IgD-negative memory B cell (primary cell): ENCODE data around the gene TVP23A. TPM values are rescaled to one million over a fixed set of nuclear protein-coding genes. Genes with fewer than 3 reads are reported as not detected.
A peak's percentile ranks its signal among the peaks of the same experiment; 100 is the strongest.
"Not testable (repeated sequence)": the region's sequence is repeated elsewhere in the genome, so short reads cannot be mapped to it uniquely, and the experiment has no call there.

Experiments
- H3K27ac Mint-ChIP-seq, 3 donors: one replicate each; pipeline ENCODE4 v1.8.0; 2020 to 2022; ENCODE audit warnings: mild to moderate bottlenecking in 3 of 3, mixed read lengths in 3 of 3, moderate library complexity in 1 of 3
- H3K27me3 Mint-ChIP-seq: one replicate; pipeline ENCODE4 v1.8.0; 2021; ENCODE audit warnings: mixed read lengths
- H3K36me3 Mint-ChIP-seq: one replicate; pipeline ENCODE4 v1.8.0; 2020; ENCODE audit warnings: mild to moderate bottlenecking, mixed read lengths
- H3K4me1 Mint-ChIP-seq, 3 donors: one replicate each; pipeline ENCODE4 v1.8.0; 2020 to 2022; ENCODE audit warnings: mixed read lengths in 3 of 3, mild to moderate bottlenecking in 1 of 3
- H3K4me3 Mint-ChIP-seq, 4 donors: one replicate each; pipeline ENCODE4 v1.8.0; 2020 to 2022; ENCODE audit warnings: mild to moderate bottlenecking in 4 of 4, mixed read lengths in 4 of 4, moderate library complexity in 3 of 4
- H3K9me3 Mint-ChIP-seq, 3 donors: one replicate each; pipeline ENCODE4 v1.8.0; 2020 to 2021; ENCODE audit warnings: mixed read lengths in 3 of 3, mild to moderate bottlenecking in 1 of 3
- polyA plus RNA-seq: library from polyadenylated mRNA; unstranded; fragments of 300-500 nt; fragmentation: Illumina TruSeq; gene quantifications from one replicate; pipeline ENCODE4 v1.2.3, GENCODE V29; 2021

TVP23A gene
- polyA plus RNA-seq, 1 donor from 2014 or later, result 0.23 TPM

GRCh38 chr16:10741249-10741648, 77.3 kb downstream of the TVP23A start:
- Mint-ChIP-seq H3K4me3 (peak overlapping the region in 1 of 4 donors; percentile 73), H3K27ac (peak overlapping the region; percentile 67 to 74 (median 73)), H3K4me1 (peaks cover 37 to 43% (median 38%) of the 10 kb centered on the region in 3 donors)
- H3K9me3 Mint-ChIP-seq, H3K36me3 Mint-ChIP-seq, H3K27me3 Mint-ChIP-seq: not testable (repeated sequence)

GRCh38 chr16:10740845-10741208, 77.8 kb downstream of the TVP23A start:
- peak overlapping the region in 2 of 4 donors; percentile 58 to 73 for H3K4me3 Mint-ChIP-seq
- no peaks in the 10 kb centered on the region for H3K9me3 Mint-ChIP-seq
- H3K36me3 Mint-ChIP-seq, result peaks cover 4% of the 10 kb centered on the region
- peaks cover 36 to 42% (median 38%) of the 10 kb centered on the region in 3 donors for H3K4me1 Mint-ChIP-seq
- H3K27me3 Mint-ChIP-seq, result no peaks in the 10 kb centered on the region
- H3K27ac Mint-ChIP-seq, result peak overlapping the region; percentile 67 to 74 (median 73)

DNA sequence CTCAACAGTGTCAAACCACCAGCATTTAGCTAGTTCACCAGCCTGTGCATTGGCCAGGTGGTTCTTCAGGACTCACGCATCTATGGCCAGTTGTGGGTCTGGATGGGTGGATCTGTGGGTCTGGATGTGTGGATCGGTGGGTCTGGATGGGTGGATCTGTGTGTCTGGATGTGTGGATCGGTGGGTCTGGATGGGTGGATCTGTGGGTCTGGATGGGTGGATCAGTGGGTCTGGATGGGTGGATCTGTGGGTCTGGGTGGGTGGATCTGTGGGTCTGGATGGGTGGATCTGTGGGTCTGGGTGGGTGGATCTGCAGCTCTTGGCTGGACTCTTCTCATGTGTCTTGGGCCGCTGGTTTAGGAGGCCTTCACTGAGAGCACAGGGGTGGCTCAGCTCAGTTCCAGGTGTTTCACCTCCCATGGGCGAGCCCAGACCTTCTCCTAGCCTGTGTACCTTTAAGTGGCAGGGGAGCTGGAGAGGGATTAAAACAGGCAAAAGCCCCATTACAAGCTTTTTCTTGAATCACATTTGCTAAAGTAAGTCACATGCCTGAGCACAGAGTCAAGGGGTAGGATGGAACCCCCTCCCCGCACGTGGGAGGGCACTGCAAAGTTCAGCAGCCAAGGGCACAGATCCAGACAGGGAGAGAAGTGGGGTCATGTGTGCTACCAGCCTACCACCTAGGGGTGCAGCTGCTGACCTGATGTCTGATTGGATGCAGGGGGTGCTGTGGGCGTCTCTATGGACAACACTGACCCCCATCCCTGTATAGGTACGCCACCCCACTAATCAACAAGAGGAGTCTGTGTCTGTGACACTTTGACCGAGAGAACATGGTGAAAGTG, 78.4 kb downstream of the TVP23A start:
- Mint-ChIP-seq H3K27ac (peak overlapping the region in 2 of 3 donors; percentile 73 to 74), H3K9me3 (no peaks in the 10 kb centered on the region), H3K4me3 (peak overlapping the region in 3 of 4 donors; percentile 52 to 73 (median 58)), H3K27me3 (no peaks in the 10 kb centered on the region), H3K36me3 (peaks cover 4% of the 10 kb centered on the region), H3K4me1 (peaks cover 31 to 36% (median 34%) of the 10 kb centered on the region in 3 donors)

DNA sequence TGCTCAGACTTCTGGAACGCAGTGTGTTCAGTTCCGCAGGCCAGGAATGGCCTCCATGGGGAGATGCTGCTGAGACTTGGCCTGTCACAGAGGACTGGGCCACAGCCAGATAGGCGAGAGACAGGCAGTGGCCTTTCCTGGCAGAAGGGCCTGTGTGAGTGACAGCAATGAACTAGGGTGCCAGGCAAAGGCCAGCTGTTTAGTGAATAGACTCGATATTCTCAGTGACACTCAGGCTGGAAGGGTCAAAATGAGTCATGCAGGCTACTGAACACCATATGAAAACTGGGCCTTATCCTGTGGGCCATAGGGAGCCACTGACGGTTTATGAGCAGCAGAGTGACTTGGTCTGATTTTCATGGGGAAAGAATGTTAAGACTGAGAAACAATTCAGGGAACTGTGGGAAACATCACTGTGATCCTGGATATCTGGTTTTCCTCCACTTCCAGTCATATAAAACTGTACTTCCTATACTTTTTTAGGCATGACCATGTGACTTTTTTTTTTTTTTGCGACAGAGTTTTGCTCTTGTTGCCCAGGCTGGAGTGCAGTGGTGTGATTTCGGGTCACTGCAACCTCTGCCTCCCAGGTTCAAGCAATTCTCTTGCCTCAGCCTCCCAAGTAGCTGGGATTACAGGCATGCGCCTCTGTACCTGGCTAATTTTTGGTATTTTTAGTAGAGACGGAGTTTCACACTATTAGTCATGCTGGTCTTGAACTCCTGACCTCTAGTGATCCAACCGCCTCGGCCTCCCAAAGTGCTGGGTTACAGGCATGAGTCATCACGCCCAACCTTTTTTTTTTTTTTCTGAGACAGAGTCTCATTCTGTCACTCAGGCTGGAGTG, 80.1 kb downstream of the TVP23A start:
- Mint-ChIP-seq H3K4me1 (peaks cover 22 to 32% (median 31%) of the 10 kb centered on the region in 3 donors), H3K9me3 (peaks cover 0 to under 1% (median 0%) of the 10 kb centered on the region in 3 donors), H3K36me3 (peaks cover 2% of the 10 kb centered on the region), H3K4me3 (peak overlapping the region; percentile 25 to 86 (median 64)), H3K27me3 (no peaks in the 10 kb centered on the region), H3K27ac (peak overlapping the region in 1 of 3 donors; percentile 83)

DNA sequence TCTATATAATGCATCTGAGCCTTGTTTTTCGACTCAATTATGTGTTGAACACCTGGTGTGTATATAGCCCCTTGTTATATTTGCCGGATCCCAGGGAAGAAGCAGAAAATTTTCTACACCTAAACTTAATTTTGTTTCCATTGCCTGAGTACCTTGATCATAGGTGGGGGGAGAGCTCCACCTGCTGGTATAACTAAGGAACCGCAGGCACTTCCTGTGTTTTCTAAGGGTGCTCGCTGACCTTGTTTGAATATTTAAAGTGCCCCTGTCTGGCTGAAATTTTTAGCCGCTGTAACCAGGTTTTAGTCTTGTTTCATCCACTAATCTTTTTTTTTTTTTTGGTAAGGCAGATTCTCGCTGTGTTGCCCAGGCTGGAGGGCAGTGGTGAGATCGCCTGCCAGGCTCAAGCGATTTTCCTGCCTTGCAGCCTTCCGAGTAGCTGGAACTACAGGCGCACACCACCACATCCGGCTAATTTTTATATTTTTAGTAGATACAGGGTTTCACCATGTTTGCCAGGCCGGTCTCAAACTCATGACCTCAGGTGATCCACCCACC, 81.4 kb downstream of the TVP23A start:
- H3K9me3 Mint-ChIP-seq, result peaks cover 0 to 4% (median 1%) of the 10 kb centered on the region in 3 donors
- peaks cover 2% of the 10 kb centered on the region for H3K36me3 Mint-ChIP-seq
- peaks cover 20 to 31% (median 25%) of the 10 kb centered on the region in 3 donors for H3K4me1 Mint-ChIP-seq
- peak overlapping the region; percentile 84 to 93 (median 88) for H3K4me3 Mint-ChIP-seq
- no peaks in the 10 kb centered on the region for H3K27me3 Mint-ChIP-seq
- peak overlapping the region; percentile 48 to 91 (median 84) for H3K27ac Mint-ChIP-seq

GRCh38 chr16:10731790-10732189, 86.8 kb downstream of the TVP23A start:
- no peak overlapping the region for H3K4me3 Mint-ChIP-seq
- H3K36me3 Mint-ChIP-seq, result no peaks in the 10 kb centered on the region
- no peaks in the 10 kb centered on the region for H3K27me3 Mint-ChIP-seq
- no peak overlapping the region for H3K27ac Mint-ChIP-seq
- peaks cover 0 to under 1% (median 0%) of the 10 kb centered on the region in 3 donors for H3K4me1 Mint-ChIP-seq
- peaks cover 0 to 4% (median 1%) of the 10 kb centered on the region in 3 donors for H3K9me3 Mint-ChIP-seq

GRCh38 chr16:10729104-10730048, 89.2 kb downstream of the TVP23A start:
- Mint-ChIP-seq H3K27ac (no peak overlapping the region), H3K4me3 (no peak overlapping the region), H3K27me3 (no peaks in the 10 kb centered on the region), H3K4me1 (no peaks in the 10 kb centered on the region), H3K36me3 (no peaks in the 10 kb centered on the region), H3K9me3 (peaks cover 0 to 4% (median 1%) of the 10 kb centered on the region in 3 donors)

GRCh38 chr16:10728003-10728887, 90.3 kb downstream of the TVP23A start:
- Mint-ChIP-seq H3K4me1 (no peaks in the 10 kb centered on the region), H3K9me3 (peaks cover 0 to 1% (median 0%) of the 10 kb centered on the region in 3 donors)

More at GRCh38 chr16:10728003-10728887, 90.3 kb downstream of the TVP23A start:
- no peaks in the 10 kb centered on the region for H3K36me3 Mint-ChIP-seq
- no peak overlapping the region for H3K4me3 Mint-ChIP-seq
- no peak overlapping the region for H3K27ac Mint-ChIP-seq
- no peaks in the 10 kb centered on the region for H3K27me3 Mint-ChIP-seq

Other genes starting within 250 kb of the TVP23A start
- gene EMP2, start 238.2 kb downstream of the TVP23A start, polyA plus RNA-seq, result not detected
- not detected for gene TEKT5, start 123.9 kb downstream of the TVP23A start, polyA plus RNA-seq
- 46.8 TPM for gene NUBP1, start 75.0 kb downstream of the TVP23A start, polyA plus RNA-seq
- gene CIITA, start 58.4 kb upstream of the TVP23A start, polyA plus RNA-seq, result 173 TPM
- gene DEXI, start 123.7 kb upstream of the TVP23A start, polyA plus RNA-seq, result 11.4 TPM
- gene CLEC16A, start 125.8 kb upstream of the TVP23A start, polyA plus RNA-seq, result 21.1 TPM